Activated gamma-delta T cell (primary cell): ENCODE results near the gene IL12A.

Experiments used
- DNase-seq: peaks from one replicate; lab custom pipeline; 2025; lab: John Stamatoyannopoulos, UW
- total RNA-seq, 2 donors: gene quantifications; one replicate each; lab custom pipeline; 2026; lab: John Stamatoyannopoulos, UW

The IL12A gene
- total RNA-seq, result 1.5 to 2.5 reads per million in 2 donors

DNA sequence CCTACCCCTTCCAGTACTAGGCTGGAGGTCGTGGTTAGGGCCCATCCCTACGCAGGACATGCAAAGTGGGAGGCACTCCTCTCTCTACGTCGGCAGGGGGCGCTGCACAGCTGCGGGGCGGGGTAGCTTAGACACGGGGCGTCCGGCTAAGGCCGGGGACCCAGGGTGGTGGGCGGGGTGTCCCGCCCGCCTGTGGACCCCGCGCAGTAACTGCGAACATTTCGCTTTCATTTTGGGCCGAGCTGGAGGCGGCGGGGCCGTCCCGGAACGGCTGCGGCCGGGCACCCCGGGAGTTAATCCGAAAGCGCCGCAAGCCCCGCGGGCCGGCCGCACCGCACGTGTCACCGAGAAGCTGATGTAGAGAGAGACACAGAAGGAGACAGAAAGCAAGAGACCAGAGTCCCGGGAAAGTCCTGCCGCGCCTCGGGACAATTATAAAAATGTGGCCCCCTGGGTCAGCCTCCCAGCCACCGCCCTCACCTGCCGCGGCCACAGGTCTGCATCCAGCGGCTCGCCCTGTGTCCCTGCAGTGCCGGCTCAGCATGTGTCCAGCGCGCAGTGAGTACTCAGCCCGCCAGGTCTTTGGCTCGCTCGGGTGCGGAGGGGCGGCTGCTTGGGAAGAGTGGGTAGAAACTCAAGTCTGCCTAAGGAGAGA is at the start of gene IL12A:
TSS of gene IL12A (plus strand) at position 219 of the 655 bp plus-strand sequence.
- DNase-seq, result peak; percentile 60

DNA sequence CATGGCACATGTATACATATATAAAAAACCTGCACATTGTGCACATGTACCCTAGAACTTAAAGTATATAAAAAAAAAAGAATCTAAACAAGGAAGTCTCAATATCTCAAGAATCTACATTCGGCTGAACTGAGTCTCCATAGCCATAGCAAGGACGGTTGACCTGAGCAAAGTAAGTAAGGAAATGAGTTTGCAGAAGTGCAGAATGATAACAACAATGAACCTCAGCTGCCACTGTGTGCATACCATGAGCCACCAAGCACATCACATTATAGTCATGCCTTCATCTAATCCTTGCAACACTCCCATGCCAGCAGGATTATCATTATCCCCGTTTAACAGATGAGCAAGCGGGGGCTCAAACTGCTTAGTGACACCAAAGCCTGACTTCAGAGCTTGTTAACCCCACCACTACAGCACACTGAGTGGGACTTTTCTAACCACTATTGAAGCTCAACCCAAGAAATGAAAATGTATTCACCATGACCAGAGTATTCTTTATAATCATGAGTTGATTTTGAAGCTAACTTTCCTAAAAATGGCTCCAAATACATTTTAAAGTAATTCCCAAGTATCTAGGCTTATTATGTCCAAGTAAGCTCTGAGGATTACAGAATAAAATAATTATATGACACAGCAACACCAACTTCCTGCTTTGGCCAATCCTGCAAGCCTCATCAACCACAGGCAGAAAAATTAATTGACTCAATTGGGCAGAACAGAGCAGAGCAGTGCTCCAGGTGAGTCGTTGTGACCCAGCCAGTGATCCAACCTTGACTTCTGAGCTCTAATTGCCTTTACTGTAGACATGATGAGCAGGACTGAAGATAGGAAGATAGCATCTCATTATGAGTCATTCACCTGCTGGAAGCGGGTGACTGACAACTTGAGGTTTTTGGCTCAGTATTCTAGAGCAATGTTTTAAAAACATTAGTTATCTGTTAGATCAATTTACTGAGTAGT is 47.3 kb upstream of the IL12A start:
- DNase-seq, result no peak

DNA sequence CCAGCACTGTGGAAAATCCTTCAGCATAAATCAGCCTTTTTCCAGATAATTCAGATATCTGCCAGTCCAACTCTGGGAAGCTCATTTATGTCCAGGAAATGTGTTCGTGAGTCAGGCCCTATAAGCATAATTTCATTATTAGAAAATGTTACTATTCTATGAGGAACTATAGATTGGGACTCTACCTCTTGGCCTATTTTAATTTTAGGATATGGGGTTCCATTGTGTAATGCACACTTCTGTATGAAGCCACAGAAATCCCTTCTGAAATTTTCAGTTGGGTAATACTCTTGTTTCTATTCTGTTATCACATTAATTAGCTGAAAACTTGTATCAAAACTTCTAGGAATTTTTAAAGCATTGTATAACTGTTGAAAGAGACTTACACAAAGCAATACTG is 43.9 kb upstream of the IL12A start:
- DNase-seq, result no peak

DNA sequence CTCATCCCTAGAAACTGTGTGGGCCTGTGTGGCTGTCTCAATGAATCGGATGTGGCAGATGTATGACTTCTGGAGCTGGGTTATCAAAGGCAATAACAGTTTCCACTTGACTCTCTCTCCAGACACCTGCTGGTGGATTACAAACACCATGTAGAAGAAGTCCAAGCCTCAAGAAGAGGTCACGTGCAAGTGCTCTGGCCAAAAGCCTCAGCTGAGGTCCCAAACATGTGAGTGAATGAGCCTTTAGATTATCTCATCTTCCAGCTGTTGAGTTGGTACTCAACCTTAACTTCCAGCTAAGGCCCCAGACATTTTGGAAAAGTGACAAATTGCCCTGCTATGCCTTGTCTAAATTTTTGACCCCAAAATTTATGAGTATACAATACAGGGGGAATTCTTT is 42.7 kb upstream of the IL12A start:
- DNase-seq, result no peak

DNA sequence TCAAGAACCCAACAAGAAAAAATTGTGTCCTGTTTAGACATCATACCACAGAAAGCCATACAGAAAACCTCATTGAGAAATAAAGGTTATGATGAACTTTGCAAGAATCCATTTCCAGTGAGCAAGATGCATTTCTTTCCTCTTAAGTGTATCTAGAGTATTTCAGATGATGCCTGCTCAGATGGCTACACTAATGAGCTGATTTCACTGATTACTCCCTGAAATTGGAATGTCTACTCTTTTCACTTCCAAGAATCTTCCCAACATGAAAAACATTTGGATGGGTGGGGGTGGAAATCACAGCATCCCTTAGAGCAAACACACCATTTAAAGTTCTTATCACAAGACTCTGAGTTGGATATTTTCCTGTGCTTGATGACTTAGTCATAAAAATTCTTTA is 41.4 kb upstream of the IL12A start:
- no peak for DNase-seq

DNA sequence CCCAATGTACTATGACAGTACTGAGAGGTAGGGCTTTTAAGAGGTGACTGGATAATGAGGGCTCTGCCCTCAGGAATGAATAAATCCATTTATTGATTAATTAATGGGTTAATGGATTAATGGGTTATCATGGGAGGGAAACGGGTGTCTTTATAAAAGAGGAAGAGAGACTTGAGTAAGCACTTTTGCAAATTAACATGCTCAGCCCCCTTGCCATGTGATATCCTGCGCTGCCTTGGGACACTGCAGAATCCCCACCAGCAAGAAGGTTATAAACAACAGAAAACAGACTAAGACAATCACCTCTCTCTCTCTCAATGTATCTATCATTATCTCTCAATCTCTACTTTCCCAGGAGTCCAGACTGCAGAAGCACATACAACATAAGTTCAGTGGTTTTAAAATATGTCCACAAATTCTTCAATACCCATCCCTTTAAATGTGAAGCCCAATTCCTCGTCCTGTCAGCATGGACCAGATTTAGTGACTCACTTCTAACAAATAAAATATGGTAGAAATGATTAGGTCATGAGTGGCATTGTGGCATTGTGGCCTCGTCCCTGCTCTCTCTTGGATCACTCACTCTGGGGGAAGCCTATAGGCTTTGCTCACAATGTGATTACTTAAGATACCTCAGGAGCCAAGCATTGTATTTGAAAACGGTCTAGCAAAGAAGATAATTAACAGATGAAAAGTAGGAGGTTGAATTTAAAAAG is 40.0 kb upstream of the IL12A start:
- DNase-seq, result no peak

DNA sequence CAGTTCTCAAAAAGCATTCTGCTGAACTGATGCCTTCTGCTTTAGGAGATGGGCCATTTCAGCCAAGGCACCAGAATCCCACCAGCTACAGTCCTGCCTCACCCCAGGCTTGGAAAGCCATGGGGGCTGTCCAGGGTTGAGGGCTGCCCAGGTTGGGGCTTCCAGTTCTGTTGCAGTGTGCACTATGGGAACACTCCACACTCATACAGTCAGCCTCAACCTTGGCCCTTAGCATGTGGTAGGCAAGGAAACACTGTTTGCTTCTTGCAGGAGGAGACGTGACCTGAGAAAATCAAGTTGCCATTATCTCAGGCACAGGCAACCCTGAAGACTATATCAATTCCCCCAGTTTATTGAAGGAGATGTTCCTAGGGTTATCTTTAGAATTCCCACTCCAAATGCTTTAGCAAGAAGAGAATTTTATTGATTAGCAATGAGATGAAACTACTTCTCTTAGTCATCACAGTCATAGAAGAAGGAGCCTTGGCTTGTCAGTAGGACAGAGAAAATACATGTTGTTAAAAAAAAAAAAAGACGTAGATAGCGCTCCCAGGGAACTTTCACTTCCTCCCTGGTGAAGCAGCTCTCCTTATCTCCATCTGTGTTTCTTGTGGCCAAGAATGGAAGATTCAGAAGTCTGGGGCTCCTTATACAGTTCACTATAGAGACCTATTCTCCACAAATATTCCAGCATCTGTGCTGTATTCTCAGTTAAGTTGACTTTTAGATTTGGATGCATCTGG is 38.3 kb upstream of the IL12A start:
- no peak for DNase-seq

DNA sequence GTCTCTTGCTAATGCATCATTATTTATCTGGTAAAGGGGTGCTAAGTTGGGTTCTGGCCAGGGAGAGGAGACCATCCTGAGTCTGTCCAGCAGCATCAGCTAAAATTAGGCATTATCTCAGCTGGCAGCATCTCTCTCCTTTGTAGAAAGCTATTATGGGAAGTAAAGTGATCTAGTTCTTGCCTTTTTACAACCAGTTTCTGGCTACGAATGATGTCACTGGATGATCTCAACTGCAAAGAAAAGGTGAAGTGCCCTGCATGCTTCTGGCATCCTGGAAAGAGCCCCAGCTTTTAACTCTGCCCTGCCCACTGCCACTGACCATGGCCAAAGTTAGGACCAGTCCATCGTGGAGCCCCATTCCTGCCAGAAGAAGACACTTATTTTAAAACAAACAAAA is 37.1 kb upstream of the IL12A start:
- no peak for DNase-seq

DNA sequence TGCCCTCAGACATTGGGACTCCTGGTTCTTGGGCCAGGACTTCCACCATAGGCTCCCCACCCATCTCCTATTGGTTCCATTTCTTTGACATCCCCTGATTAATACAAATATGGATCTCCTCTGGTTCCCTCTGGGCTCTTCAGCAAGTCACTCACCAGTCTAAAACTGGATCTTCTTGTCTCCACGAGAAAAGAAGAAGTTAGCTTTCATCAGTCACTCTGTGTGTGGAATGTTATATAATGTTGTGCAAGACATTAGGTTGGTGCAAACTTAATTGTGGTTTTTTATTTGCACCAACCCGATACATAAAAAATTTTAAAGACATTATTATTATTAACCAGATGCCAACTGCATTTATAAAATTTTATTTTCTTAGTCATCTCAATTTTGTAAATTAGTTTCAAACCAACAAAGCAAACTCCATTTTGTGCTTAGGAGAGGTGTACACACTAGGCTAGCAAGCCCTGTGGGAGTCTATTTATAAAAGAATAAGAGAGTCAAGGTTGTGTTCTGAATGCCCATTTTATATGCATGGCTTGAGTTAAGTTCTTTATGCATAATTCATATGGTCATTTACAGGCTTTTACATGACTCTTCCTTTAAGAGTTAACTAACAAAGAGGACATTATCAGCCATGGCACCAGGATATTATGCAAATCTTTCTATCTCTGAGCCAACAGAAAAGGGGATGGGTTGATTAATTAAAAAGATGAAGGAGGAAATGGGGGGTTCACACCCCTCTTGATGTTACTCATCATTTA is 35.1 kb upstream of the IL12A start:
- DNase-seq, result no peak

DNA sequence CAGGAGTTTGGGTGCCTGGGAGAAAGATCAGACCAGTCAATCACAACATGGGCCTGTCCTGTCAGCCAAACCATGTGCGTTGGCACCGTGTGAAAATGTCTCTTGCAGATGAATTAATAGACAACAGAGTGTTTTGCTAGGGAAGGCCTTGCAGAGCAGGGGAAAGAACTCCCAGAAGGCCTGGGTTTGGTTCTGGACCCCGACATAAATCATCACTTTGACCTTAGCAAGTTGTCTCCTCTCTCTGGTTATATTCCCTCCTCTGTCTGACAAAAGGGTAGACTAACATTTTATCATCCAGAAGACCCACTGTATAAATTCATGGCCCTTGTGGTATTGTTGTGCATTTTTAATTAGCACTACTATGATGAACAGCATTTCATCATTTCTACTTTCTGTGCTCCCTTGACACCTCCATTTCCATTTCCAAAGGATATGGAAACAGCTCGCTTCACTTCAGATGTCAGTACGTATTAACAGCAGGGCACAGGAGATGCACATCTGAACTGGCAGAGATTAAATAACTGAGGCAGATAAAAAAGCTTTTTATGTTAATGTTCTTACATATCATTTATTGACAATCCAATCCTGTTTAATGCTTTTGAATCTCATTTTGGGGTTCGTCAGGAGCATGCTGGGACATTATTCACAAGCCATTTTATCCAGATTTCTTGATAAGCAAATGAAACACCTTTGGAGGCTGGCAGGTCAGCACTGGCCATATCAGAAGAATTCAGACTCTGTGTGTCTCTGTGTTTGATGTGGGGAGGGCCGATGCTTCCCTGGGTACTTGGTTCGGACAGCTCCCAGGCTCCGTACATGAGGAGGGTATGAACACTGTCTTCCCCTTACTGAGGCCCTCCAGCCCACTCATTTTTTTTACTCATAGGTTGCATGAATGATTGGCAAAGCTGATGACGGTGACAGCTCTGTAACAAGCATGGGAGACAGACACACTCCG is 28.2 kb upstream of the IL12A start:
- DNase-seq, result no peak

DNA sequence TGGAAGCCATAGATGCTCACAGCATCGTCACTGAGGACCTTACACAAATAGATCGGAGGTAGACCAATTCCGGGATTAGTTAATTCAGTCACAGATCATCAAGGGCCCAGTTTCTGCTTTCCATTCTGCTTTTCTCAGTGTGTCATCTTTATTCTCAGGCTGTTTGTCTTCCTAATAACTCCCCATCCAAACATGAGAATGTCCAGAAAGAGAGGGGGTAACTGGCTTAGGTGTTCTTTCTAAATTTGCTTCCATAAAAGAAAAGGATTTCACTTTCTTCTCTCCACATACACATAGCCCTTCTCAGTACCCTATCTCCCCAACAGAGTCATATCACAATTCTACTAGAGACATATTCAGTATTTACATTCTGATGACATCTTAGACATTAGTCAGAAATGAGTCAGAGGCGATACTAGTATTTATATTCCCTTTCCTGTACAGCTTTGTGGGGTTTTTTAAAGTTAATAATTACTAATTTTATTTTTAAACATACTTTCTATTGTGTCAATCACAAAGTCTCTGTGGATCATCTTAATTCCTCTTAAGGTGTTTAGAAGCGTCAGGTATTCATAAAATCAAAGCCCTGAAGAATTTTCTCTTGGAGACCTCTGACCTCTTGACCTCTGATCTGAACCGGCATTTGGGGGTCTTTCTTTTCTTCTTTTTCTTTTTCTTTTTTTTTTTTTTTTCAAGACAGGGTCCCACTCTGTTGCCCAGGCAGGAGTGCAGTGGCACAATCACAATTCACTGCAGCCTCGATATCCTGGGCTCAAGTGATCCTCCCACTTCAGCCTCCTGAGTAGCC is 24.3 kb upstream of the IL12A start:
- no peak for DNase-seq

DNA sequence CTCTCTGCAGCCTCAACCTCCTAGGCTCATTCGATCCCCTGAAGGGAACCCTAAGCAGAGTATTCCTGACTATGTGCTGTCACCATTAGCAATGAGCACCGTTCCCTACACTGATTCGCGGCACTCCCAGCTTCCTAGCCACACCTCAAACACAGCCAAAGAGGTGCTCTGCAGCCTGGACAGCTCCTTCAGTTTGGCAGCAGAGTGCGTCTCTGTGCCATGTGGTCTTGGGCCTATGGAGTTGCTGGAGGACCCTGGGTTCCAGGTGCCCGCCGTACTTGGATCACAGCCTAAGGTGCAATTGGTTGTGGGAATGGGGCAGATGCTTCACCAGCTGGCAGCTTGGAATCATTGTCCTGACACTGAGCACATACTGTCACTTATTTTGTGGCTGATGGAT is 17.3 kb upstream of the IL12A start:
- no peak for DNase-seq

DNA sequence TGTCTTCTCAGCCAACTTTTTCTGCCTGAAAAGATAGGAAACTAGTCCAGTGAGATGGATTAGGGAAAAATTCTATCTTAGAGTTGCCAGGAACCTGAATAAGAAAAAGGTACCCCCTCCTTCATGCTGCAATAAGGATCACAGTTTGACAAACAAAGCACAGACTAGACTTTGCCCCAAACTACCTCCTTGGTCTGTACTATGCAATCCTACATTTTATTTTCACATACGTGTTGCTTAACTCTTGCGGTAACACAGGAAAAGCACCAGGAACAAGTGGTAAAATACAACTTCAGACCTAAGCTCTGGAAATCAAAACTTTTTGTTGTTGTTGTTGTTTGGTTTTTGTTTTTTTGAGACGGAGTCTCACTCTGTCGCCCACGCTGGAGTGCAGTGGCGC is 11.3 kb upstream of the IL12A start:
- DNase-seq, result no peak

DNA sequence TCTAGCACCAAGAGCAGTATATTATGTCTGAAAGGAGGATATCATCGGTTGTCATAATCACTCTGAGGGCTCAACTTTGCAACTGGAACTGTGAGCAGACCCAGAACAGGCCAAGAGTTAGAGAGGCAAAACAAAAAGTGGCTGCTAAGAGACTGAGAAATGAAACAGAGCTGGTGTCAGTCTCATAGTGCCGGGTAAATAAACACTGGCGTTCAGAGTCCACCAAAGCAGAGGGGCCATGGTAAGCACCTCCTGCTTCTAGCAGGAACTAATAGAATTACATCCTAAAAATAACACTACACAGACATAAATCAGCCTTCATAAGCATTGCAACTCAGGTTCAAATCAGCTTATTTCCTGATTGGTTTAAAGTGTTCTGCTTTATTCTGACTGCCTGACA is 10.3 kb upstream of the IL12A start:
- no peak for DNase-seq

DNA sequence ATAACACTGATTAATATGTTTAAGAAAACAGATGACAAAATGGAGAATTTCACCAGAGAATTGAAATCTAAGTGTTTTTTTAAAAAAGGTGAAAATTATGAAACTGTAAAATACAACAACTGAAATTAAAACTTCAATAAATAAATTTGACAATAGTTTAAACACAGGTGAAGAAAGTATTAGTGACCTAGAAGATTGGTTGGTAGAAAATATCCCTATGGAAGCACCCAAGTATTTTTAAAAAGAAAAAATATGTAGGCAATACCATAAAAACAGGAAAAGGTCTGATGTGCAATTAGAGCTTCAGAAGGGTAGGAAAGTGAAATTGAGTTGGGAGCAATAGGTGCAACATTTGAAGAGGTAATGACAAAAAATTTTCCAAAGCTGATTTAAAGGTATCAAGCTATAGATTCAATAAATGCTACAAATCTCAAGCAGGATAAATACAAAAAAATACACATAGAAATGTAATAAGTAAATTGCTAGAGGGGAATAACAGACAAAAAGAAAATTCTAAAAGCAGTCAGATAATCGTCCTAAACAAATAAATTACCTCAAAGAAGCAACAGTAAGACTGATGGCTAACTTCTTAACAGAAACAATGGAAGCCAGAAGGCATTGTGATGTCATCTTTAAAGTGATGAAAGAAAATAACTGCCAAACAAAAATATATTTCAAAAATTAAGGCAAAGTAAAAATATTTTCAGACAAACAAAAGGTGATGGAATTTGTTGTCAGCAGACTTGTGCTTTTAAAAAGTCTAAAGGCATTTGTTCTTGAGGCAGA is 9.5 kb upstream of the IL12A start:
- DNase-seq, result no peak

DNA sequence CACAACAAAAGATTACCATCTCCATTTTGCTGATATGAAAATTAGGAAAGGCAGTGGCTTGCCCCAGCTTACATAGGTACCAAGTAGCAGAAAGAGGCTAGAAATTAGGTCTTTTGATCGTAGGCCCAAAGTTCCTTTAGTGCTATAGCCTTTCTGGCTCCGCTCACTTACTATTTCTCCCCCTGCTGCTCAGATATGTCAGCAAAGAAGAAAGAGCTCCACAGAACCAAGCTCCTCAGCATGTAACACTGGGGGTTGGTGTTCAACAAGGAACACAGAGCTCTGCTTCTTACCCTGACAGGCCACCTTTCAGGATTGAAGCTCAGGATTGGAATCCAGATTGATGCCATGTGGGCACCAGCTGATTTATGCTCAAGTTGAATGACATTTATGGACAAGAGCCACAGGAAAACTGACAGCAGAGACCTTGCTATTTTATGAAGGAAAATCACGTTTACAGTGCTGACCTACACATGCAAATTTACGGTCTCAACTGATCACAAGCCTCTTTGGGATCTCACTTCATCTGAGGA is 6.1 kb upstream of the IL12A start:
- DNase-seq, result no peak

DNA sequence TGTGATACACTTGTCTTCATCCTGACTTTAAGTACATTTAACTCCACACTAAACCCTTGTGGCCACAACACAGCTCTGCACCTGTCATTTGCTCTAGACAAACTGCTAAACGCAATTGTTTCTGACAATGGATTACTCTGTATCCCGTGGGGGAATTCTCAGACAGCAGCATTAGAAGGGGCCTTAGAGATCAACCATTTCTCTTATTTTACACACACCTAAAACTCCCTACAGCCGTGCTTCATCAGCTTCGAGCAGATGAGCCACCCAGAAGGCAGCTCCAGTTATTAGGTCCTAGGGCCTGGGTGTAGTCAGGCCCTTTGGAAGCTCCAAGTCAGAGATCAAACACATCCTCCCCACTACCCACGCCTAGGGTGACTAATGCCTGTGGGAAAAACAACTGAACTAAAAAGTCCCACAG is 1.3 kb upstream of the IL12A start:
- no peak for DNase-seq
